HG03280 (cell line): ENCODE data around the gene RYR3.

Experiments
- ATAC-seq: cut with Tn5 transposase; IDR thresholded peaks from one replicate; pipeline ENCODE4 v1.9.1; 2021; ENCODE audit warnings: mild to moderate bottlenecking, moderate library complexity; ENCODE audit not compliant: unreplicated experiment

The RYR3 gene

GRCh38 chr15:33500432-33501195 lies 189.8 kb downstream of the RYR3 start:
- no peak for ATAC-seq

- ATAC-seq, result no peak
Observed at GRCh38 chr15:33503681-33504080, 192.9 kb downstream of the RYR3 start.

GRCh38 chr15:33506781-33507296 lies 196.1 kb downstream of the RYR3 start:
- ATAC-seq, result no peak

- ATAC-seq, result no peak
Observed at GRCh38 chr15:33508703-33509102, 197.9 kb downstream of the RYR3 start.

- no peak for ATAC-seq
Observed at GRCh38 chr15:33515121-33515520, 204.4 kb downstream of the RYR3 start.

GRCh38 chr15:33516563-33516962 lies 205.8 kb downstream of the RYR3 start:
- no peak for ATAC-seq

- ATAC-seq, result no peak
Observed at GRCh38 chr15:33517944-33518343, 207.2 kb downstream of the RYR3 start.

- no peak for ATAC-seq
Observed at GRCh38 chr15:33518421-33518820, 207.7 kb downstream of the RYR3 start.

GRCh38 chr15:33524274-33524673 lies 213.5 kb downstream of the RYR3 start:
- no peak for ATAC-seq

GRCh38 chr15:33526532-33526931 lies 215.8 kb downstream of the RYR3 start:
- ATAC-seq, result no peak

GRCh38 chr15:33533197-33533596 lies 222.4 kb downstream of the RYR3 start:
- no peak for ATAC-seq

- ATAC-seq, result no peak
Observed at GRCh38 chr15:33534642-33535041, 223.9 kb downstream of the RYR3 start.

- no peak for ATAC-seq
Observed at GRCh38 chr15:33535135-33535534, 224.4 kb downstream of the RYR3 start.

- ATAC-seq, result no peak
Observed at GRCh38 chr15:33539825-33540573, 229.2 kb downstream of the RYR3 start.

- ATAC-seq, result no peak
Observed at GRCh38 chr15:33543957-33544356, 233.2 kb downstream of the RYR3 start.

- ATAC-seq, result no peak
Observed at GRCh38 chr15:33545866-33546265, 235.1 kb downstream of the RYR3 start.

- ATAC-seq, result no peak
Observed at GRCh38 chr15:33547876-33548275, 237.1 kb downstream of the RYR3 start.

- ATAC-seq, result no peak
Observed at GRCh38 chr15:33551860-33552259, 241.1 kb downstream of the RYR3 start.

GRCh38 chr15:33553157-33553556 lies 242.4 kb downstream of the RYR3 start:
- ATAC-seq, result no peak

GRCh38 chr15:33559207-33559890 lies 248.6 kb downstream of the RYR3 start:
- no peak for ATAC-seq

- no peak for ATAC-seq
Observed at GRCh38 chr15:33561407-33561806, 250.6 kb downstream of the RYR3 start.

GRCh38 chr15:33561967-33562366 lies 251.2 kb downstream of the RYR3 start:
- ATAC-seq, result no peak
